A549 (cell line): ENCODE data around the gene MED13L. TPM values are rescaled to one million over a fixed set of nuclear protein-coding genes. Genes with fewer than 3 reads are reported as not detected.

Experiments
- ATAC-seq, 2 experiments: fragments of 200-7000 bp in 1 of 2; fragments of >200 bp in 1 of 2; cut with Nextera tagmentation in 1 of 2; cut with Tn5 transposase in 1 of 2; 3 replicates each; pipeline versions ENCODE4 v1.8.0 to v1.9.1; 2018 to 2020; ENCODE audit warnings: mild to moderate bottlenecking in 1 of 2, moderate library complexity in 1 of 2
- CTCF ChIA-PET: fragments of 300-600 bp; sonication (Branson Sonifier 250); formaldehyde crosslinking; extraction: SDS; loops from one replicate; lab custom pipeline; 2021; ENCODE audit warnings: antibody characterized with exemption, inconsistent platforms; lab: Yijun Ruan, JAX
- POLR2A ChIA-PET: fragments of 350-600 bp; formaldehyde crosslinking; extraction: SDS; loops from one replicate; lab custom pipeline; 2021; ENCODE audit warnings: antibody characterized with exemption, inconsistent platforms; lab: Yijun Ruan, JAX
- DNase-seq, 2 experiments: peaks; one replicate each; pipeline versions ENCODE4 v3.0.0 to v3.0.0-alpha.2; 2011 to 2016; ENCODE audit warnings: low read depth in 1 of 2, low spot score in 1 of 2
- FAIRE-seq: peaks from 2 replicates; lab custom pipeline; 2011; peaks lifted over from hg19 to GRCh38; lab: Jason Lieb, UNC
- H3K27ac ChIP-seq, 2 experiments: fragments of >200 bp; sonication (Bioruptor Twin); formaldehyde crosslinking; 3 replicates each; pipeline ENCODE4 v1.5.1; 2016 to 2017
- H3K4me1 ChIP-seq: fragments of >200 bp; sonication (Bioruptor Twin); formaldehyde crosslinking; 3 replicates; pipeline ENCODE4 v1.6.1; 2016
- H3K4me2 ChIP-seq: fragments of >200 bp; sonication (Bioruptor Twin); formaldehyde crosslinking; 3 replicates; pipeline ENCODE4 v1.6.1; 2016
- H3K4me3 ChIP-seq: fragments of >200 bp; sonication (Bioruptor Twin); formaldehyde crosslinking; 3 replicates; pipeline ENCODE4 v1.5.1; 2016
- H3K9me3 ChIP-seq: fragments of >200 bp; sonication (Bioruptor Twin); formaldehyde crosslinking; 3 replicates; pipeline ENCODE4 v1.6.1; 2016
- ATOH8 ChIP-seq: fragments of 250-450 bp; sonication (Bioruptor Pico); IDR thresholded peaks from 2 replicates; pipeline ENCODE4 v1.5.0; 2020; ENCODE audit warnings: low read depth, mild to moderate bottlenecking, moderate library complexity
- BCL3 ChIP-seq: fragments of >200 bp; sonication (Bioruptor Twin); formaldehyde crosslinking; IDR thresholded peaks from 3 replicates; pipeline ENCODE4 v1.6.1; 2016
- CHD2 ChIP-seq: fragments of 150-350 bp; IDR thresholded peaks from 2 replicates; pipeline ENCODE4 v1.6.1; 2014; ENCODE audit warnings: low read length; ENCODE audit not compliant: partially characterized antibody
- CTCF ChIP-seq: fragments of >200 bp; sonication (Bioruptor Twin); formaldehyde crosslinking; IDR thresholded peaks from 3 replicates; pipeline ENCODE4 v1.5.1; 2016
- HES2 ChIP-seq: fragments of >200 bp; sonication (Bioruptor Twin); formaldehyde crosslinking; IDR thresholded peaks from 2 replicates; pipeline ENCODE4 v1.6.1; 2016
- HMGXB4 ChIP-seq: fragments of 250-450 bp; sonication (Bioruptor Pico); IDR thresholded peaks from 2 replicates; pipeline ENCODE4 v1.5.0; 2021; ENCODE audit warnings: mild to moderate bottlenecking, moderate library complexity, borderline replicate concordance
- KDM5A ChIP-seq: fragments of 200-600 bp; sonication (generic); IDR thresholded peaks from 2 replicates; pipeline ENCODE4 v1.6.1; 2016; ENCODE audit warnings: antibody characterized with exemption, mild to moderate bottlenecking
- MAFK ChIP-seq: fragments of 450-650 bp; IDR thresholded peaks from 2 replicates; pipeline ENCODE4 v1.6.1; 2014; ENCODE audit not compliant: partially characterized antibody
- NPAS2 ChIP-seq: fragments of 250-450 bp; sonication (Bioruptor Pico); IDR thresholded peaks from 2 replicates; pipeline ENCODE4 v1.8.0; 2022; ENCODE audit warnings: mild to moderate bottlenecking, moderate library complexity, borderline replicate concordance
- POLR2A ChIP-seq: IDR thresholded peaks from 2 replicates; pipeline ENCODE4 v1.6.1; 2012; ENCODE audit warnings: mild to moderate bottlenecking, low read length
- RAD21 ChIP-seq, 2 experiments: fragments of >200 bp in 1 of 2; sonication (Bioruptor Twin) in 1 of 2; formaldehyde crosslinking in 1 of 2; IDR thresholded peaks in 1 of 2; conservative IDR thresholded peaks in 1 of 2; 2 replicates in 1 of 2; 3 replicates in 1 of 2; pipeline ENCODE4 v1.6.1; 2012 to 2018; ENCODE audit warnings: inconsistent platforms in 1 of 2
- RARB ChIP-seq: fragments of 250-450 bp; sonication (Bioruptor Pico); IDR thresholded peaks from 2 replicates; pipeline ENCODE4 v1.8.0; 2021; ENCODE audit warnings: mild to moderate bottlenecking, moderate library complexity
- RCOR1 ChIP-seq: fragments of 150-350 bp; IDR thresholded peaks from 2 replicates; pipeline ENCODE4 v1.6.1; 2014; ENCODE audit warnings: antibody characterized with exemption, low read length, low read depth
- REST ChIP-seq: fragments of 200-600 bp; sonication (generic); IDR thresholded peaks from 2 replicates; pipeline ENCODE4 v1.6.1; 2016; ENCODE audit warnings: antibody characterized with exemption, mild to moderate bottlenecking, moderate library complexity
- SREBF2 ChIP-seq: fragments of 450-650 bp; IDR thresholded peaks from 2 replicates; pipeline ENCODE4 v1.6.1; 2014; ENCODE audit warnings: mild to moderate bottlenecking, moderate library complexity
- USF2 ChIP-seq: fragments of 450-650 bp; IDR thresholded peaks from 2 replicates; pipeline ENCODE4 v1.6.1; 2014; ENCODE audit warnings: antibody characterized with exemption
- ZSCAN20 ChIP-seq: fragments of 250-450 bp; sonication (Bioruptor Pico); IDR thresholded peaks from 2 replicates; pipeline ENCODE4 v1.8.0; 2022; ENCODE audit warnings: mild to moderate bottlenecking, moderate library complexity
- WGBS: methylation state at CpG from one replicate; pipeline ENCODE4 v1.1.6; 2017; ENCODE audit errors: missing lambda C conversion rate; 5-methylcytosine and 5-hydroxymethylcytosine counted together
- polyA plus RNA-seq, 4 experiments: library from polyadenylated mRNA; depleted of rRNA in 3 of 4; stranded (reverse); fragments of >200 nt; fragmentation: RNase III in 1 of 4; extraction: RNeasy Plus Mini Kit Qiagen cat#74134 plus additional on column Dnase treatment in 1 of 4; gene quantifications; 2 replicates in 3 of 4; 3 replicates in 1 of 4; pipeline ENCODE4 v1.2.3, GENCODE V29; 2011 to 2017

The MED13L gene
- polyA plus RNA-seq, 2 of the 4 experiments (the other 2 are of a cell fraction) = 23.2 to 134 TPM

GRCh38 chr12:116159593-116160200 is 117.8 kb downstream of the MED13L start:
- H3K4me2 ChIP-seq = peak overlapping the region; percentile 52

More at GRCh38 chr12:116159593-116160200, 117.8 kb downstream of the MED13L start:
- WGBS = 86% methylated on average over 2 of the region's 2 CpGs
- no peak for TF ChIP-seq USF2
- TF ChIP-seq RAD21 (conservative IDR thresholded peaks at IDR 0.05 in 1 of 2, IDR thresholded peaks at IDR 0.05 in 1 of 2) = no peak
- TF ChIP-seq HMGXB4 (CRISPR knock-in tag) = no peak
- TF ChIP-seq BCL3 = no peak
- TF ChIP-seq HES2 = no peak
- no peak for TF ChIP-seq SREBF2
- TF ChIP-seq REST = no peak
- no peak for TF ChIP-seq ZSCAN20
- no peak for TF ChIP-seq CHD2
- TF ChIP-seq NPAS2 = no peak
- no peak for TF ChIP-seq RCOR1
- TF ChIP-seq ATOH8 = no peak
- TF ChIP-seq MAFK = no peak
- no peak for TF ChIP-seq KDM5A
- no peak for TF ChIP-seq RARB (CRISPR knock-in tag)
- no peak for TF ChIP-seq CTCF
- no peak for TF ChIP-seq POLR2A
- DNase-seq (no peak), FAIRE-seq (peak; percentile 28), ATAC-seq (no peak)
- ChIA-PET POLR2A (no interaction called here), CTCF (interaction anchor here (1.2 to 1.5 kb wide), 3 partner anchors 9 to 116 kb away, joined by 3 to 4 read pairs (median 3); no protein-coding TSS in a partner anchor)
- no peaks in the 10 kb centered on the region for H3K9me3 ChIP-seq
- H3K4me3 ChIP-seq = no peak overlapping the region
- H3K27ac ChIP-seq = no peak overlapping the region
- H3K4me1 ChIP-seq = peaks cover 55% of the 10 kb centered on the region
